Measurements from ENCODE around the gene NDUFB8.

Gene NDUFB8

GRCh38 chr10:100508266-100508665 lies 21.4 kb downstream of the NDUFB8 start:
- Histone ChIP-seq H3K4me3 (ENCODE audit: low read depth, low read length) (no peak overlapping the region), H3K9me3 (no peaks in the 10 kb centered on the region), H3K4me1 (no peaks in the 10 kb centered on the region), H3K36me3 (no peaks in the 10 kb centered on the region), H3K27me3 (no peaks in the 10 kb centered on the region)
- no peak for DNase-seq
- TF ChIP-seq CTCF (IDR thresholded peaks at IDR 0.05; ENCODE audit: low read depth, low read length): no peak

DNA sequence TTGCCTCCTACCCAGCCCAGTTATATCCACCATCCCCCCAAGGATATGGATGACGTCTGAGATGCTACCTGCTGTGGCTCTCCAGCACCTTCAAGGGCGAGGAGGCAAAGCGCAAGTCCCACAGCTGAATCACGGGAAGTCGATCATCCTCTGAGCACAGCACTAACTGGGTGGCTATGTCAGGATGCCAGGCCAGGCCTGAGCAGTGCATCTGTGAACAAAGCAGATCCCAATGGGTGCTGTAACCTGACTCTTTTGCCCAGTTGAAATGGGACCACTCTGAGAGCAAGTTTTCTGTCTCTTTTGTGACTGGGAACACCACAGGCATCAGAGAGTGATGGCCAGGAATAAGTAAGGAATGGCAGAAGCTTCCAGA lies 22.3 kb downstream of the NDUFB8 start:
- DNase-seq: no peak
- Histone ChIP-seq H3K4me3 (ENCODE audit: low read depth, low read length) (no peak overlapping the region), H3K4me1 (no peaks in the 10 kb centered on the region), H3K27me3 (no peaks in the 10 kb centered on the region), H3K9me3 (no peaks in the 10 kb centered on the region), H3K36me3 (no peaks in the 10 kb centered on the region)
- TF ChIP-seq CTCF (IDR thresholded peaks at IDR 0.05; ENCODE audit: low read depth, low read length): no peak

DNA sequence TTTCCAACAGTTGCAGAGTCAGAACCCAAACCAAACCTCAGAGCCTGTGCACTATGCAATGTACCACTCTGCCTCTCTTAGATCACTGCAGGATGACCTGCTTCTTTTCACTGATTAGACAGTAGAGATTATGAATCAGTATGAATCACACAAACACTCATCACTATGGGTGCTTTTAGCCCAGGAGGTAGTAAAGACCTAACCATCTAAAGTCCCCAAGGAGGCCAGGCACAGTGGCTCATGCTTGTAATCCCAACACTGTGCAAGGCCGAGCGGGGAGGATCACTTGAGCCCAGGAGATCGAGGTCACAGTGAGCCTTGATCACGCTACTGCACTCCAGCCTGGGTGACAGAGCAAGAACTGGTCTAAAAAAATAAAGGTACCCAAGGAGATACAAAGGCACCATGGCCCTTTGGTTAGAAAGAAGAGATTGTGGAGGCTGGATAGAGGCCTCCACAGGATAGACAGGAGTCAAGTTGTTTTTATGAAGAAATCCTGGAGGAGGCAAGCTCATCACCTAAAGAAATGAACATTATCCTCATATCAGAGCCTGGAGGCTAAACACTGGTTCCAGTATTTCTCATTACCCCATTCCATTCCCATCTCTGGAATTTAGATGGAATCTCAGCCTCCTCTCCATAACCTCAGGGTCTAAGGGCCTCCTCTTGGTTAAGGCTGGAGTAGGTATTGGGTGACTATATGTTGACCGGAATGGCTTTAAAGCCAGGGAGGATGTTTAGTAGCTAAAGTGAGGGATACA lies 22.9 kb downstream of the NDUFB8 start:
- Histone ChIP-seq H3K4me3 (ENCODE audit: low read depth, low read length) (no peak overlapping the region), H3K9me3 (no peaks in the 10 kb centered on the region), H3K27me3 (no peaks in the 10 kb centered on the region), H3K4me1 (no peaks in the 10 kb centered on the region), H3K36me3 (no peaks in the 10 kb centered on the region)
- no peak for TF ChIP-seq CTCF (IDR thresholded peaks at IDR 0.05; ENCODE audit: low read depth, low read length)
- no peak for DNase-seq

DNA sequence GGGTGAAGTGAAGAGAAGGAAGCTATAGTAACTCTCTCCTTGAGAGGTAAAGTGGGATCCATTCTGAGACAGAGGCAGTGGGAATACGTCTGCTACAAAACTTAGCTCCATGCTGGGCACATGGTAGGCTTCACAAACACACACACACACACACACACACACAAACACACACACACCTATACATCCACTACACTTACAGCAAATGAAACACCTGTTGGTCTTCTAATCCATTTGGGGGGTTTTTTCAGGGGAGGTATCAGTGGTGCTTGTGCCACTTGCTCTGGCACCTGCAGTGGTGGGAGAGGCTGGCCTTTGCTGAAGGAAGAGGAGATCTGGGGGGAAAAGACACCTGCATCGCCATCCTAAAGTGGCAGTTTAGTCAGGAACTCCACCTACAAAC lies 24.5 kb downstream of the NDUFB8 start:
- Histone ChIP-seq H3K4me3 (ENCODE audit: low read depth, low read length) (no peak overlapping the region), H3K27me3 (no peaks in the 10 kb centered on the region), H3K9me3 (no peaks in the 10 kb centered on the region), H3K36me3 (no peaks in the 10 kb centered on the region), H3K4me1 (no peaks in the 10 kb centered on the region)
- no peak for TF ChIP-seq CTCF (IDR thresholded peaks at IDR 0.05; ENCODE audit: low read depth, low read length)
- DNase-seq: no peak

DNA sequence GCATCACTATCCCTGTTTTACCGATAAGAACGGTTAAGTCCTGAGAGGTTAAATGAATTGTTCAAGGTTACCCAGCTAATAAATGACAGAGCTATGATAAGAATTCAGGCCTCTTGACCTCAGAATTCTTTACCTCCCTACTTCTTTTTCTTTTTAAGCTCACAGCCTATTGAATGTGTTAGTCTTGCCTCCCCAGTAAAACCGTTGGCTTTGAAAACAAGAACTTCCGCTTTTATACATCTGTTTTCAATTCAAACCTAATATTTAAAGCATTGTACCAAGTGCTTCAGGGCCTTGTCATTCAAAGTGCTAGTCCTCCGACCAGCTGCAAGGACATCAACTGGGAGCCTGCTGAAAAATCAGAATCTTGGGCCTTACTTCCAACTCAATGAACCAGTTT lies 25.6 kb downstream of the NDUFB8 start:
- Histone ChIP-seq H3K4me1 (no peaks in the 10 kb centered on the region), H3K27me3 (no peaks in the 10 kb centered on the region), H3K9me3 (no peaks in the 10 kb centered on the region), H3K36me3 (no peaks in the 10 kb centered on the region), H3K4me3 (ENCODE audit: low read depth, low read length) (no peak overlapping the region)
- no peak for DNase-seq
- TF ChIP-seq CTCF (IDR thresholded peaks at IDR 0.05; ENCODE audit: low read depth, low read length): no peak

- Histone ChIP-seq H3K4me1 (no peaks in the 10 kb centered on the region), H3K4me3 (ENCODE audit: low read depth, low read length) (no peak overlapping the region), H3K27me3 (no peaks in the 10 kb centered on the region), H3K36me3 (no peaks in the 10 kb centered on the region), H3K9me3 (no peaks in the 10 kb centered on the region)
- no peak for DNase-seq
- TF ChIP-seq CTCF (IDR thresholded peaks at IDR 0.05; ENCODE audit: low read depth, low read length): no peak
Observed at GRCh38 chr10:100502926-100503494, 26.7 kb downstream of the NDUFB8 start.
